ENCODE results near the gene CLECL1. TPM values are rescaled to one million over a fixed set of nuclear protein-coding genes. Genes with fewer than 3 reads are reported as not detected.

CLECL1 gene
- total and polyA plus RNA-seq, 3 donors from 2014 or later, result 1.4 TPM; not detected in 2

GRCh38 chr12:9736936-9737705 is 4.2 kb upstream of the CLECL1 start:
- H3K9me3 ChIP-seq, result no peaks in the 10 kb centered on the region
- H3K36me3 ChIP-seq (ENCODE audit: low read depth, missing control alignments), result no peaks in the 10 kb centered on the region
- TF ChIP-seq CTCF (IDR thresholded peaks at IDR 0.05) (no peak), POLR2A (IDR thresholded peaks at IDR 0.05) (no peak)
- intact Hi-C loops (cut with DNase I; ENCODE audit: low total_unique reads), result no loop called here
- peak overlapping the region in 1 of 2 donors; percentile 12 for H3K27ac ChIP-seq
- H3K27me3 ChIP-seq, result no peaks in the 10 kb centered on the region
- H3K4me1 ChIP-seq, result no peaks in the 10 kb centered on the region
- DNase-seq, result no peak
- WGBS, 2 donors, result 39 to 47% methylated on average over 3 of the region's 3 CpGs
- H3K4me3 ChIP-seq, result no peak overlapping the region

GRCh38 chr12:9735601-9736000 is 2.7 kb upstream of the CLECL1 start:
- H3K4me3 ChIP-seq, result no peak overlapping the region
- DNase-seq, result no peak
- intact Hi-C loops (cut with DNase I; ENCODE audit: low total_unique reads), result no loop called here
- H3K9me3 ChIP-seq, result no peaks in the 10 kb centered on the region
- WGBS, 2 donors, result 64 to 69% methylated on average over 3 of the region's 3 CpGs
- no peaks in the 10 kb centered on the region for H3K27me3 ChIP-seq
- H3K36me3 ChIP-seq (ENCODE audit: low read depth, missing control alignments), result no peaks in the 10 kb centered on the region
- H3K4me1 ChIP-seq, result no peaks in the 10 kb centered on the region
- TF ChIP-seq CTCF (IDR thresholded peaks at IDR 0.05), result no peak
- no peak for TF ChIP-seq POLR2A (IDR thresholded peaks at IDR 0.05)
- H3K27ac ChIP-seq, result no peak overlapping the region

GRCh38 chr12:9731797-9732196 is 1.1 kb downstream of the CLECL1 start:
- no peak for DNase-seq
- intact Hi-C loops (cut with DNase I; ENCODE audit: low total_unique reads), result no loop called here
- H3K4me3 ChIP-seq, result no peak overlapping the region
- TF ChIP-seq POLR2A (IDR thresholded peaks at IDR 0.05), result no peak
- TF ChIP-seq CTCF (IDR thresholded peaks at IDR 0.05), result no peak
- H3K27me3 ChIP-seq, result no peaks in the 10 kb centered on the region
- 72 to 81% methylated on average over 2 of the region's 2 CpGs for WGBS, 2 donors
- H3K9me3 ChIP-seq, result no peaks in the 10 kb centered on the region
- no peaks in the 10 kb centered on the region for H3K36me3 ChIP-seq (ENCODE audit: low read depth, missing control alignments)
- peak overlapping the region in 1 of 2 donors; percentile 23 for H3K27ac ChIP-seq
- H3K4me1 ChIP-seq, result no peaks in the 10 kb centered on the region

- Histone ChIP-seq H3K9me3 (no peaks in the 10 kb centered on the region), H3K4me3 (no peak overlapping the region), H3K27me3 (no peaks in the 10 kb centered on the region), H3K27ac (peak overlapping the region in 1 of 2 donors; percentile 23), H3K36me3 (ENCODE audit: low read depth, missing control alignments) (no peaks in the 10 kb centered on the region), H3K4me1 (no peaks in the 10 kb centered on the region)
- TF ChIP-seq POLR2A (IDR thresholded peaks at IDR 0.05) (no peak), CTCF (IDR thresholded peaks at IDR 0.05) (no peak)
- WGBS, 2 donors, result 69 to 75% methylated on average over 6 of the region's 6 CpGs
- intact Hi-C loops (cut with DNase I; ENCODE audit: low total_unique reads), result no loop called here
- no peak for DNase-seq
Measured at GRCh38 chr12:9731393-9731792, 1.5 kb downstream of the CLECL1 start.

- DNase-seq, result no peak
- Histone ChIP-seq H3K4me1 (no peaks in the 10 kb centered on the region), H3K4me3 (no peak overlapping the region), H3K9me3 (no peaks in the 10 kb centered on the region), H3K27me3 (no peaks in the 10 kb centered on the region), H3K27ac (no peak overlapping the region), H3K36me3 (ENCODE audit: low read depth, missing control alignments) (no peaks in the 10 kb centered on the region)
- WGBS, 2 donors, result 78 to 81% methylated on average over 6 of the region's 6 CpGs
- TF ChIP-seq CTCF (IDR thresholded peaks at IDR 0.05), result no peak
- TF ChIP-seq POLR2A (IDR thresholded peaks at IDR 0.05), result no peak
- intact Hi-C loops (cut with DNase I; ENCODE audit: low total_unique reads), result no loop called here
Measured at GRCh38 chr12:9730591-9730990, 2.3 kb downstream of the CLECL1 start.
